Tibial nerve (tissue), 4 donors: ENCODE data around the gene ASS1.

Source experiments
- CTCF ChIP-seq, 5 experiments: fragments of 200-600 bp in 3 of 5; fragments of 450-650 bp in 2 of 5; sonication (generic) in 3 of 5; IDR thresholded peaks; one replicate each; pipeline ENCODE4 v1.5.1; 2016 to 2019; ENCODE audit warnings: antibody characterized with exemption in 5 of 5, mild to moderate bottlenecking in 3 of 5, moderate library complexity in 2 of 5
- EP300 ChIP-seq, 2 donors: sonication (generic); formaldehyde crosslinking; IDR thresholded peaks; one replicate each; pipeline ENCODE4 v1.6.1; 2017; ENCODE audit warnings: antibody characterized with exemption in 2 of 2, mild to moderate bottlenecking in 1 of 2
- POLR2A ChIP-seq, 2 donors: fragments of 450-650 bp; IDR thresholded peaks; one replicate each; pipeline ENCODE4 v1.6.1; 2017; ENCODE audit warnings: antibody characterized with exemption in 2 of 2, mild to moderate bottlenecking in 2 of 2, moderate library complexity in 2 of 2

- TF ChIP-seq CTCF (IDR thresholded peaks at IDR 0.05), result no peak
- no peak for TF ChIP-seq POLR2A (IDR thresholded peaks at IDR 0.05)
- no peak for TF ChIP-seq EP300 (IDR thresholded peaks at IDR 0.05)
Observed at GRCh38 chr9:130407916-130408663, 36.7 kb upstream of the ASS1 start.
